Keratinocyte (primary cell): ENCODE results near the gene BEST2.

Experiments
- EZH2 ChIP-seq: IDR thresholded peaks from one replicate; pipeline ENCODE4 v1.6.1; 2012; ENCODE audit warnings: inconsistent platforms, mild to moderate bottlenecking, low read length, moderate library complexity
- TF ChIP-seq, protein P1 (sequence below), 3 experiments: IDR thresholded peaks in 1 of 3; conservative IDR thresholded peaks in 1 of 3; optimal IDR thresholded peaks in 1 of 3; 2 replicates in 2 of 3; 3 replicates in 1 of 3; pipeline versions ENCODE3 to v1.5.1; 2011; ENCODE audit warnings: low read length in 3 of 3, mild to moderate bottlenecking in 3 of 3, moderate library complexity in 2 of 3, control low read depth in 1 of 3, inconsistent platforms in 1 of 3; ENCODE audit not compliant: insufficient read depth in 2 of 3; ENCODE audit errors: extremely low read depth in 1 of 3

DNA sequence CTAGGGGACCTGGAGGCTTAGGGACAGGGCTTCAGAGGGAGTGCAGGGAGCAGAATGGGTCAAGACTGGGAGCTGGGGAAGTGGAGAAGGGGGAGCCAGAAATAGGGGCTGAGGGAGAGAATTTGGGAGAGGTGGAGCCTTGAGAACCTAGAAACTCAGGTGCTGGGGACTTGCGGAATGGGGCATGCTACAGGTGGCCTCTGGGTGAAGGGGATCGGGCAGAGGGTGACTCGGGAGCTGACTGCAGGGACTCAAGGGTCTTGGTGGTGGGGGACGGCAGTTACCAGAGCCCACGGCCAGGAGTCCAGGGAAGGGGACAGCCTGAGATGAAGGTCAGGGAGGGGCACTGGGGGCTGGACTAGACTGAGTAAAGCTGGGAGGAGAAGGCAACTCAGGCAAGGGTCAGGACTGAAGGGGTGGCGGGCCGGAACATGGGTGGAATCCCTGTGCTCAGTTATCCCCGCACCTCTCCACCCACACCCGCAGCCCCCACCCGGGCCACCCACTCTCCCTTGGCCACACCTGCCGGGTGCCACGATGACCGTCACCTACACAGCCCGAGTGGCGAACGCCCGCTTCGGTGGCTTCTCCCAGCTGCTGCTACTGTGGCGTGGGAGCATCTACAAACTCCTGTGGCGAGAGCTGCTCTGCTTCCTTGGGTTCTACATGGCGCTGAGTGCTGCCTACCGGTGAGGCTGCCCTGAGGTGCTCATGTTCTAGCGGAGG is 628 bp downstream of the BEST2 start:
- TF ChIP-seq, protein P1, sequence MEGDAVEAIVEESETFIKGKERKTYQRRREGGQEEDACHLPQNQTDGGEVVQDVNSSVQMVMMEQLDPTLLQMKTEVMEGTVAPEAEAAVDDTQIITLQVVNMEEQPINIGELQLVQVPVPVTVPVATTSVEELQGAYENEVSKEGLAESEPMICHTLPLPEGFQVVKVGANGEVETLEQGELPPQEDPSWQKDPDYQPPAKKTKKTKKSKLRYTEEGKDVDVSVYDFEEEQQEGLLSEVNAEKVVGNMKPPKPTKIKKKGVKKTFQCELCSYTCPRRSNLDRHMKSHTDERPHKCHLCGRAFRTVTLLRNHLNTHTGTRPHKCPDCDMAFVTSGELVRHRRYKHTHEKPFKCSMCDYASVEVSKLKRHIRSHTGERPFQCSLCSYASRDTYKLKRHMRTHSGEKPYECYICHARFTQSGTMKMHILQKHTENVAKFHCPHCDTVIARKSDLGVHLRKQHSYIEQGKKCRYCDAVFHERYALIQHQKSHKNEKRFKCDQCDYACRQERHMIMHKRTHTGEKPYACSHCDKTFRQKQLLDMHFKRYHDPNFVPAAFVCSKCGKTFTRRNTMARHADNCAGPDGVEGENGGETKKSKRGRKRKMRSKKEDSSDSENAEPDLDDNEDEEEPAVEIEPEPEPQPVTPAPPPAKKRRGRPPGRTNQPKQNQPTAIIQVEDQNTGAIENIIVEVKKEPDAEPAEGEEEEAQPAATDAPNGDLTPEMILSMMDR (optimal IDR thresholded peaks at IDR 0.05 in 1 of 3, IDR thresholded peaks at IDR 0.05 in 1 of 3, conservative IDR thresholded peaks at IDR 0.05 in 1 of 3; ENCODE audit: extremely low read depth in 1 of 3, insufficient read depth in 2 of 3, low read length in 3 of 3): no peak
- no peak for TF ChIP-seq EZH2
